Activated naive CD8-positive, alpha-beta T cell treated with anti-CD3 and anti-CD28 coated beads for 36 hours (primary cell): ENCODE data around the gene DEPDC1B. TPM values are rescaled to one million over a fixed set of nuclear protein-coding genes. Genes with fewer than 3 reads are reported as not detected.

Experiments
- DNase-seq: peaks from one replicate; pipeline ENCODE4 v3.0.0; 2021
- H3K27ac Mint-ChIP-seq: one replicate; pipeline ENCODE4 v1.8.0; 2022; ENCODE audit warnings: mild to moderate bottlenecking, moderate library complexity, mixed read lengths
- H3K27me3 Mint-ChIP-seq: one replicate; pipeline ENCODE4 v1.8.0; 2022; ENCODE audit warnings: mild to moderate bottlenecking, mixed read lengths
- H3K36me3 Mint-ChIP-seq: one replicate; pipeline ENCODE4 v1.8.0; 2021; ENCODE audit warnings: mild to moderate bottlenecking, mixed read lengths
- H3K4me1 Mint-ChIP-seq: one replicate; pipeline ENCODE4 v1.8.0; 2021; ENCODE audit warnings: mixed read lengths
- H3K4me3 Mint-ChIP-seq: one replicate; pipeline ENCODE4 v1.8.0; 2022; ENCODE audit warnings: mild to moderate bottlenecking, moderate library complexity, mixed read lengths
- H3K9me3 Mint-ChIP-seq: one replicate; pipeline ENCODE4 v1.8.0; 2022; ENCODE audit warnings: mixed read lengths
- total RNA-seq, 2 experiments: library from RNA; stranded (reverse); gene quantifications; one replicate each; pipeline ENCODE4 v1.2.3, GENCODE V29; 2021

DEPDC1B gene
- total RNA-seq, 2 experiments from 2014 or later: 23.6 to 25.5 TPM

GRCh38 chr5:60677850-60678664 is 21.9 kb downstream of the DEPDC1B start:
- H3K4me1 Mint-ChIP-seq: peaks cover 2% of the 10 kb centered on the region
- no peak overlapping the region for H3K27ac Mint-ChIP-seq
- peaks cover 9% of the 10 kb centered on the region for H3K27me3 Mint-ChIP-seq
- DNase-seq: no peak
- H3K36me3 Mint-ChIP-seq: peaks cover 8% of the 10 kb centered on the region
- no peak overlapping the region for H3K4me3 Mint-ChIP-seq
- no peaks in the 10 kb centered on the region for H3K9me3 Mint-ChIP-seq

- no peak for DNase-seq
- Mint-ChIP-seq H3K4me3 (no peak overlapping the region), H3K4me1 (peaks cover 2% of the 10 kb centered on the region), H3K27me3 (peaks cover 4% of the 10 kb centered on the region), H3K27ac (no peak overlapping the region), H3K36me3 (no peaks in the 10 kb centered on the region), H3K9me3 (no peaks in the 10 kb centered on the region)
These were observed 24.7 kb downstream of the DEPDC1B start for GRCh38 chr5:60675286-60675685.

GRCh38 chr5:60674251-60675069 is 25.5 kb downstream of the DEPDC1B start:
- H3K9me3 Mint-ChIP-seq: no peaks in the 10 kb centered on the region
- H3K27ac Mint-ChIP-seq: no peak overlapping the region
- DNase-seq: no peak
- H3K27me3 Mint-ChIP-seq: peaks cover 4% of the 10 kb centered on the region
- H3K4me3 Mint-ChIP-seq: no peak overlapping the region
- no peaks in the 10 kb centered on the region for H3K36me3 Mint-ChIP-seq
- H3K4me1 Mint-ChIP-seq: peaks cover 2% of the 10 kb centered on the region

GRCh38 chr5:60673334-60673733 is 26.6 kb downstream of the DEPDC1B start:
- no peak overlapping the region for H3K4me3 Mint-ChIP-seq
- no peaks in the 10 kb centered on the region for H3K36me3 Mint-ChIP-seq
- H3K4me1 Mint-ChIP-seq: peaks cover 2% of the 10 kb centered on the region
- H3K9me3 Mint-ChIP-seq: no peaks in the 10 kb centered on the region
- no peaks in the 10 kb centered on the region for H3K27me3 Mint-ChIP-seq
- H3K27ac Mint-ChIP-seq: no peak overlapping the region
- no peak for DNase-seq

GRCh38 chr5:60672693-60673264 is 27.2 kb downstream of the DEPDC1B start:
- no peaks in the 10 kb centered on the region for H3K36me3 Mint-ChIP-seq
- no peak overlapping the region for H3K4me3 Mint-ChIP-seq
- H3K27me3 Mint-ChIP-seq: no peaks in the 10 kb centered on the region
- no peak for DNase-seq
- no peak overlapping the region for H3K27ac Mint-ChIP-seq
- H3K9me3 Mint-ChIP-seq: no peaks in the 10 kb centered on the region
- peaks cover 2% of the 10 kb centered on the region for H3K4me1 Mint-ChIP-seq

GRCh38 chr5:60671899-60672692 is 27.9 kb downstream of the DEPDC1B start:
- no peak for DNase-seq
- H3K4me1 Mint-ChIP-seq: no peaks in the 10 kb centered on the region
- no peaks in the 10 kb centered on the region for H3K9me3 Mint-ChIP-seq
- no peak overlapping the region for H3K27ac Mint-ChIP-seq
- H3K27me3 Mint-ChIP-seq: no peaks in the 10 kb centered on the region
- no peak overlapping the region for H3K4me3 Mint-ChIP-seq
- no peaks in the 10 kb centered on the region for H3K36me3 Mint-ChIP-seq

- no peaks in the 10 kb centered on the region for H3K27me3 Mint-ChIP-seq
- no peaks in the 10 kb centered on the region for H3K9me3 Mint-ChIP-seq
- no peaks in the 10 kb centered on the region for H3K36me3 Mint-ChIP-seq
- no peaks in the 10 kb centered on the region for H3K4me1 Mint-ChIP-seq
- no peak overlapping the region for H3K4me3 Mint-ChIP-seq
- no peak for DNase-seq
- H3K27ac Mint-ChIP-seq: no peak overlapping the region
These were observed 29.2 kb downstream of the DEPDC1B start for GRCh38 chr5:60670749-60671148.

- no peaks in the 10 kb centered on the region for H3K27me3 Mint-ChIP-seq
- DNase-seq: no peak
- no peak overlapping the region for H3K4me3 Mint-ChIP-seq
- H3K4me1 Mint-ChIP-seq: no peaks in the 10 kb centered on the region
- H3K36me3 Mint-ChIP-seq: no peaks in the 10 kb centered on the region
- H3K27ac Mint-ChIP-seq: no peak overlapping the region
- H3K9me3 Mint-ChIP-seq: no peaks in the 10 kb centered on the region
These were observed 31.2 kb downstream of the DEPDC1B start for GRCh38 chr5:60668686-60669304.

GRCh38 chr5:60651872-60652620 is 47.9 kb downstream of the DEPDC1B start:
- H3K9me3 Mint-ChIP-seq: peaks cover 20% of the 10 kb centered on the region
- H3K4me1 Mint-ChIP-seq: no peaks in the 10 kb centered on the region
- H3K36me3 Mint-ChIP-seq: peaks cover 3% of the 10 kb centered on the region
- H3K4me3 Mint-ChIP-seq: no peak overlapping the region
- no peak for DNase-seq
- no peak overlapping the region for H3K27ac Mint-ChIP-seq
- no peaks in the 10 kb centered on the region for H3K27me3 Mint-ChIP-seq

GRCh38 chr5:60649288-60649917 is 50.6 kb downstream of the DEPDC1B start:
- H3K27ac Mint-ChIP-seq: no peak overlapping the region
- H3K4me1 Mint-ChIP-seq: no peaks in the 10 kb centered on the region
- no peaks in the 10 kb centered on the region for H3K36me3 Mint-ChIP-seq

GRCh38 chr5:60648175-60648574 is 51.8 kb downstream of the DEPDC1B start:
- no peaks in the 10 kb centered on the region for H3K27me3 Mint-ChIP-seq
- H3K4me1 Mint-ChIP-seq: no peaks in the 10 kb centered on the region
- no peak for DNase-seq
- H3K27ac Mint-ChIP-seq: no peak overlapping the region
- H3K9me3 Mint-ChIP-seq: no peaks in the 10 kb centered on the region
- H3K4me3 Mint-ChIP-seq: no peak overlapping the region
- H3K36me3 Mint-ChIP-seq: no peaks in the 10 kb centered on the region

More at GRCh38 chr5:60649288-60649917, 50.6 kb downstream of the DEPDC1B start:
- Mint-ChIP-seq H3K4me3 (no peak overlapping the region), H3K27me3 (no peaks in the 10 kb centered on the region), H3K9me3 (peaks cover 8% of the 10 kb centered on the region)
- DNase-seq: no peak

- Mint-ChIP-seq H3K4me1 (no peaks in the 10 kb centered on the region), H3K9me3 (no peaks in the 10 kb centered on the region), H3K27me3 (no peaks in the 10 kb centered on the region), H3K4me3 (no peak overlapping the region), H3K27ac (no peak overlapping the region), H3K36me3 (peaks cover 7% of the 10 kb centered on the region)
- DNase-seq: no peak
These were observed 59.1 kb downstream of the DEPDC1B start for GRCh38 chr5:60640901-60641300.

- no peaks in the 10 kb centered on the region for H3K9me3 Mint-ChIP-seq
- no peaks in the 10 kb centered on the region for H3K27me3 Mint-ChIP-seq
- no peak overlapping the region for H3K27ac Mint-ChIP-seq
- H3K36me3 Mint-ChIP-seq: peaks cover 7% of the 10 kb centered on the region
- no peaks in the 10 kb centered on the region for H3K4me1 Mint-ChIP-seq
- H3K4me3 Mint-ChIP-seq: no peak overlapping the region
- no peak for DNase-seq
These were observed 60.4 kb downstream of the DEPDC1B start for GRCh38 chr5:60639544-60639943.
